SH-SY5Y (cell line): Measurements from ENCODE around the gene CEACAM7.

Experiments
- GATA2 ChIP-seq: IDR thresholded peaks from 2 replicates; pipeline ENCODE4 v1.6.1; 2011; ENCODE audit warnings: mild to moderate bottlenecking, low read depth, low read length
- GATA3 ChIP-seq: IDR thresholded peaks from 2 replicates; pipeline ENCODE4 v1.6.1; 2011; ENCODE audit warnings: low read depth, mild to moderate bottlenecking, low read length, moderate library complexity

- no peak for TF ChIP-seq GATA3
- no peak for TF ChIP-seq GATA2
Observed at GRCh38 chr19:41637484-41637883, 50.6 kb downstream of the CEACAM7 start.
